Measurements from ENCODE around the gene LRMDA. TPM values are rescaled to one million over a fixed set of nuclear protein-coding genes. Genes with fewer than 3 reads are reported as not detected.

The LRMDA gene
- total and polyA plus RNA-seq, 2 donors (not counting 3 experiments of a cell fraction or from before 2014, with no cell fraction given): 9.7 to 18.0 TPM

DNA sequence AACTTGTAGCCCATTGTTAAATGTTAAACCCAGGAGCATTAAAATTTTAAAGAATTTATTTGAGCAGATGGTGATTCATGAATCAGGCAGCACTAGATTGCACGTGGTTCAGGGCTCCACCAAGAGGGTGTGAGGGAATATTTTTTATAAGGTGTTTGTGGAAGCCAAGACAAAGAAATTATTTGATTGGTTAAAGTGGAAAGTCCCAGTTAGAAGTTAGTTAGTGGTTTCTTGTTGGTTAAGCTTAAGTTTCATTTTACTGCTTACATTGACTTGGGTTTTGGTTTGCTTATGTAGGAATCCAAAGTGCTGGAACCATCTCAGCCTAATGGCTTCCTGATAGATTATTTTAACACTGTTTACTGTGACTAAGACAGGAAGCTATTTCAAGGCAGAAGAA is 906.2 kb downstream of the LRMDA start:
- Histone ChIP-seq H3K9ac (replicated peaks; ENCODE audit: extremely low read depth, insufficient read depth, low read length) (no peak overlapping the region), H3K79me2 (ENCODE audit: control insufficient read depth, insufficient read depth, low read length) (no peaks in the 10 kb centered on the region), H2AFZ (ENCODE audit: low read depth, low read length) (peak overlapping the region; percentile 9), H3K9me3 (replicated peaks; ENCODE audit: control insufficient read depth, insufficient read depth, low read length) (no peaks in the 10 kb centered on the region), H3K27ac (ENCODE audit: insufficient read depth, low read depth, low read length) (peak overlapping the region; percentile 14), H3K27me3 (ENCODE audit: control insufficient read depth in 2 of 2, insufficient read depth in 2 of 2, low read length in 2 of 2) (no peaks in the 10 kb centered on the region), H3K4me3 (replicated peaks in 1 of 3; ENCODE audit: insufficient read depth in 1 of 3, low read depth in 1 of 3, low read length in 3 of 3) (no peak overlapping the region), H3K4me1 (ENCODE audit: control insufficient read depth, extremely low read depth, insufficient read depth, low read length) (peaks cover 17% of the 10 kb centered on the region), H3K9me1 (replicated peaks; ENCODE audit: control insufficient read depth, extremely low read depth, insufficient read depth, low read length) (no peaks in the 10 kb centered on the region), H4K20me1 (replicated peaks; ENCODE audit: control insufficient read depth, extremely low read depth, insufficient read depth, low read length) (no peaks in the 10 kb centered on the region), H3K36me3 (ENCODE audit: control insufficient read depth in 2 of 2, extremely low read depth in 1 of 2, insufficient read depth in 2 of 2, low read length in 2 of 2) (no peaks in the 10 kb centered on the region), H3K4me2 (ENCODE audit: insufficient read depth, low read length) (peak overlapping the region; percentile 31)
- intact Hi-C loops (cut with micrococcal nuclease): loop anchor here (1.0 kb wide), 1 partner anchor 15 kb away; no protein-coding TSS in a partner anchor
- BruUV-seq (replicated peaks): no TSS peak
- POLR2A ChIA-PET: no interaction called here
- TF ChIP-seq MYC (IDR thresholded peaks at IDR 0.05; ENCODE audit: low read depth, low read length) (no peak), FOS (IDR thresholded peaks at IDR 0.05; ENCODE audit: borderline replicate concordance, insufficient read depth, low read length) (peak; percentile 48), POLR2A (IDR thresholded peaks at IDR 0.05; ENCODE audit: low read depth, low read length) (no peak), MAX (IDR thresholded peaks at IDR 0.05; ENCODE audit: insufficient read depth, insufficient read length) (peak; percentile 38), EZH2 (IDR thresholded peaks at IDR 0.05; ENCODE audit: borderline replicate concordance, low read depth, low read length, severe bottlenecking) (no peak), GATA2 (IDR thresholded peaks at IDR 0.05; ENCODE audit: insufficient read depth, insufficient read length, low read depth, low read length) (no peak)
- peak; percentile 85 for DNase-seq (ENCODE audit: low read depth, low spot score)
- peak; percentile 79 for FAIRE-seq
- dilution Hi-C loops (cut with MboI; ENCODE audit: extremely low pct_ligation_motif_present, low sequenced_read_pairs): no loop called here
- CTCF ChIA-PET: interaction anchor here (0.9 to 2.0 kb wide), 5 partner anchors 13 to 206 kb away, joined by 3 to 9 read pairs (median 5); no protein-coding TSS in a partner anchor

DNA sequence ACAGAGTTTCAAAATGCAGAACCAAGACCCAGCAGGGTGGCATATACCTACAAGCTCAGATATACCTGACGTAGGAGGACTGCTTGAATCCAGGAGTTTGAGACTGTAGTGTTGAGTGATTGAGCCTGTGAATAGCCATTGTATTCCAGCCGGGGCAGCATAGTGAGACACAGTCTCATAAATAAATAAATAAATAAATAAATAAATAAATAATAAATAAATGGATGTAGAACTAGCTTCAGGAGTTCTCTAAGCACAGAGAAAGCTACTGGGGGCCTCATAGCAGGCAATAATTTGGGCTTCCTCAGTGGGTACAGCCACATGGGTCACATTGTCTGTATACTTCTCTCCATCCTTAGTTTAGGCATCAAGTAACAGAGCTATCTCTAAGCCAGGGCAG is 906.8 kb downstream of the LRMDA start:
- no peak for DNase-seq (ENCODE audit: low read depth, low spot score)
- CTCF ChIA-PET: interaction anchor here (0.9 to 2.0 kb wide), 5 partner anchors 14 to 205 kb away, joined by 3 to 9 read pairs (median 5); no protein-coding TSS in a partner anchor
- TF ChIP-seq GATA2 (IDR thresholded peaks at IDR 0.05; ENCODE audit: insufficient read depth, insufficient read length, low read depth, low read length): no peak
- no peak for TF ChIP-seq EZH2 (IDR thresholded peaks at IDR 0.05; ENCODE audit: borderline replicate concordance, low read depth, low read length, severe bottlenecking)
- no peak for TF ChIP-seq JUN (IDR thresholded peaks at IDR 0.05; ENCODE audit: borderline replicate concordance, insufficient read depth, insufficient read length, low read depth)
- TF ChIP-seq, protein P1, sequence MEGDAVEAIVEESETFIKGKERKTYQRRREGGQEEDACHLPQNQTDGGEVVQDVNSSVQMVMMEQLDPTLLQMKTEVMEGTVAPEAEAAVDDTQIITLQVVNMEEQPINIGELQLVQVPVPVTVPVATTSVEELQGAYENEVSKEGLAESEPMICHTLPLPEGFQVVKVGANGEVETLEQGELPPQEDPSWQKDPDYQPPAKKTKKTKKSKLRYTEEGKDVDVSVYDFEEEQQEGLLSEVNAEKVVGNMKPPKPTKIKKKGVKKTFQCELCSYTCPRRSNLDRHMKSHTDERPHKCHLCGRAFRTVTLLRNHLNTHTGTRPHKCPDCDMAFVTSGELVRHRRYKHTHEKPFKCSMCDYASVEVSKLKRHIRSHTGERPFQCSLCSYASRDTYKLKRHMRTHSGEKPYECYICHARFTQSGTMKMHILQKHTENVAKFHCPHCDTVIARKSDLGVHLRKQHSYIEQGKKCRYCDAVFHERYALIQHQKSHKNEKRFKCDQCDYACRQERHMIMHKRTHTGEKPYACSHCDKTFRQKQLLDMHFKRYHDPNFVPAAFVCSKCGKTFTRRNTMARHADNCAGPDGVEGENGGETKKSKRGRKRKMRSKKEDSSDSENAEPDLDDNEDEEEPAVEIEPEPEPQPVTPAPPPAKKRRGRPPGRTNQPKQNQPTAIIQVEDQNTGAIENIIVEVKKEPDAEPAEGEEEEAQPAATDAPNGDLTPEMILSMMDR (IDR thresholded peaks at IDR 0.05; ENCODE audit: extremely low read depth in 1 of 2, insufficient read depth in 1 of 2, low read depth in 1 of 2, low read length in 2 of 2): no peak
- no peak for TF ChIP-seq MAX (IDR thresholded peaks at IDR 0.05; ENCODE audit: insufficient read depth, insufficient read length)
- TF ChIP-seq MYC (IDR thresholded peaks at IDR 0.05; ENCODE audit: low read depth, low read length): no peak
- no peak for TF ChIP-seq FOS (IDR thresholded peaks at IDR 0.05; ENCODE audit: borderline replicate concordance, insufficient read depth, low read length)
- TF ChIP-seq POLR2A (IDR thresholded peaks at IDR 0.05; ENCODE audit: low read depth, low read length): no peak
- TF ChIP-seq POLR2AphosphoS5 (IDR thresholded peaks at IDR 0.05; ENCODE audit: insufficient read depth, low read depth, low read length): no peak

More for the DNA sequence above, 906.8 kb downstream of the LRMDA start:
- Histone ChIP-seq H3K4me2 (ENCODE audit: insufficient read depth, low read length) (peak overlapping the region; percentile 31), H3K27me3 (ENCODE audit: control insufficient read depth in 2 of 2, insufficient read depth in 2 of 2, low read length in 2 of 2) (no peaks in the 10 kb centered on the region), H3K9ac (replicated peaks; ENCODE audit: extremely low read depth, insufficient read depth, low read length) (no peak overlapping the region), H3K9me3 (replicated peaks; ENCODE audit: control insufficient read depth, insufficient read depth, low read length) (no peaks in the 10 kb centered on the region), H3K27ac (ENCODE audit: insufficient read depth, low read depth, low read length) (no peak overlapping the region), H2AFZ (ENCODE audit: low read depth, low read length) (no peak overlapping the region), H4K20me1 (replicated peaks; ENCODE audit: control insufficient read depth, extremely low read depth, insufficient read depth, low read length) (no peaks in the 10 kb centered on the region), H3K9me1 (replicated peaks; ENCODE audit: control insufficient read depth, extremely low read depth, insufficient read depth, low read length) (no peaks in the 10 kb centered on the region), H3K4me3 (replicated peaks in 1 of 3; ENCODE audit: insufficient read depth in 1 of 3, low read depth in 1 of 3, low read length in 3 of 3) (no peak overlapping the region), H3K36me3 (ENCODE audit: control insufficient read depth in 2 of 2, extremely low read depth in 1 of 2, insufficient read depth in 2 of 2, low read length in 2 of 2) (no peaks in the 10 kb centered on the region), H3K4me1 (ENCODE audit: control insufficient read depth, extremely low read depth, insufficient read depth, low read length) (peaks cover 17% of the 10 kb centered on the region), H3K79me2 (ENCODE audit: control insufficient read depth, insufficient read depth, low read length) (no peaks in the 10 kb centered on the region)
- POLR2A ChIA-PET: no interaction called here
- no TSS peak for BruUV-seq (replicated peaks)
- dilution Hi-C loops (cut with MboI; ENCODE audit: extremely low pct_ligation_motif_present, low sequenced_read_pairs) (no loop called here), intact Hi-C loops (cut with micrococcal nuclease) (no loop called here)
- no peak for FAIRE-seq
